Neuron (in vitro differentiated cells): ENCODE data around the gene CCDC40.
"Not testable (repeated sequence)": the region's sequence is repeated elsewhere in the genome, so short reads cannot be mapped to it uniquely, and the experiment has no call there.

Source experiments
- H2AFZ ChIP-seq: one replicate; pipeline ENCODE4 v1.6.1; 2013; ENCODE audit warnings: low read depth, mild to moderate bottlenecking, inconsistent platforms, low read length, moderate library complexity
- H3K27me3 ChIP-seq: one replicate; pipeline ENCODE4 v1.6.1; 2013; ENCODE audit warnings: low read length; ENCODE audit not compliant: insufficient read depth
- H3K36me3 ChIP-seq: one replicate; pipeline ENCODE4 v1.6.1; 2013; ENCODE audit warnings: low read length; ENCODE audit not compliant: insufficient read depth
- H3K4me1 ChIP-seq: one replicate; pipeline ENCODE4 v1.6.1; 2013; ENCODE audit warnings: low read length; ENCODE audit not compliant: insufficient read depth
- H3K4me3 ChIP-seq: 2 replicates; pipeline ENCODE4 v1.5.1; 2013; ENCODE audit warnings: mild to moderate bottlenecking, low read length, moderate library complexity
- H3K9me3 ChIP-seq: one replicate; pipeline ENCODE4 v1.6.1; 2013; ENCODE audit warnings: low read length

CCDC40 gene

GRCh38 chr17:80090164-80090563, 53.7 kb downstream of the CCDC40 start:
- not testable (repeated sequence) for H3K9me3 ChIP-seq, H3K36me3 ChIP-seq, H3K27me3 ChIP-seq, H3K4me1 ChIP-seq, H2AFZ ChIP-seq, H3K4me3 ChIP-seq

- Histone ChIP-seq H3K9me3 (peaks cover 2% of the 10 kb centered on the region), H3K27me3 (no peaks in the 10 kb centered on the region), H2AFZ (no peak overlapping the region), H3K4me1 (no peaks in the 10 kb centered on the region), H3K36me3 (peaks cover 6% of the 10 kb centered on the region), H3K4me3 (no peak overlapping the region)
These were observed 54.9 kb downstream of the CCDC40 start for GRCh38 chr17:80091376-80091775.

GRCh38 chr17:80092959-80093358, 56.5 kb downstream of the CCDC40 start:
- peaks cover 2% of the 10 kb centered on the region for H3K9me3 ChIP-seq
- H3K27me3 ChIP-seq = no peaks in the 10 kb centered on the region
- no peak overlapping the region for H2AFZ ChIP-seq
- H3K4me1 ChIP-seq = no peaks in the 10 kb centered on the region
- peaks cover 3% of the 10 kb centered on the region for H3K36me3 ChIP-seq
- H3K4me3 ChIP-seq = no peak overlapping the region

GRCh38 chr17:80095038-80095843, 58.8 kb downstream of the CCDC40 start:
- Histone ChIP-seq H3K4me3 (no peak overlapping the region), H3K27me3 (no peaks in the 10 kb centered on the region), H3K9me3 (peaks cover 2% of the 10 kb centered on the region), H2AFZ (no peak overlapping the region), H3K36me3 (peaks cover 3% of the 10 kb centered on the region), H3K4me1 (no peaks in the 10 kb centered on the region)

GRCh38 chr17:80095844-80096475, 59.5 kb downstream of the CCDC40 start:
- H3K9me3 ChIP-seq = no peaks in the 10 kb centered on the region
- H3K4me3 ChIP-seq = no peak overlapping the region
- H3K36me3 ChIP-seq = no peaks in the 10 kb centered on the region
- no peak overlapping the region for H2AFZ ChIP-seq
- H3K4me1 ChIP-seq = peaks cover 5% of the 10 kb centered on the region
- H3K27me3 ChIP-seq = no peaks in the 10 kb centered on the region

GRCh38 chr17:80096561-80097021, 60.1 kb downstream of the CCDC40 start:
- no peak overlapping the region for H3K4me3 ChIP-seq
- no peaks in the 10 kb centered on the region for H3K27me3 ChIP-seq
- H2AFZ ChIP-seq = no peak overlapping the region
- H3K9me3 ChIP-seq = no peaks in the 10 kb centered on the region
- H3K36me3 ChIP-seq = no peaks in the 10 kb centered on the region
- H3K4me1 ChIP-seq = peaks cover 6% of the 10 kb centered on the region

- H3K9me3 ChIP-seq = no peaks in the 10 kb centered on the region
- H3K4me3 ChIP-seq = no peak overlapping the region
- no peaks in the 10 kb centered on the region for H3K27me3 ChIP-seq
- no peak overlapping the region for H2AFZ ChIP-seq
- H3K4me1 ChIP-seq = peaks cover 12% of the 10 kb centered on the region
- no peaks in the 10 kb centered on the region for H3K36me3 ChIP-seq
These were observed 60.7 kb downstream of the CCDC40 start for GRCh38 chr17:80097127-80097621.

GRCh38 chr17:80097844-80098691, 61.6 kb downstream of the CCDC40 start:
- no peak overlapping the region for H2AFZ ChIP-seq
- peaks cover 21% of the 10 kb centered on the region for H3K4me1 ChIP-seq
- no peaks in the 10 kb centered on the region for H3K27me3 ChIP-seq
- no peaks in the 10 kb centered on the region for H3K9me3 ChIP-seq
- no peak overlapping the region for H3K4me3 ChIP-seq
- no peaks in the 10 kb centered on the region for H3K36me3 ChIP-seq

- Histone ChIP-seq H3K27me3 (no peaks in the 10 kb centered on the region), H2AFZ (no peak overlapping the region), H3K4me1 (peaks cover 25% of the 10 kb centered on the region), H3K4me3 (no peak overlapping the region), H3K9me3 (no peaks in the 10 kb centered on the region), H3K36me3 (no peaks in the 10 kb centered on the region)
These were observed 63.0 kb downstream of the CCDC40 start for GRCh38 chr17:80099291-80100034.

- Histone ChIP-seq H3K9me3 (no peaks in the 10 kb centered on the region), H3K27me3 (no peaks in the 10 kb centered on the region), H3K4me1 (peaks cover 25% of the 10 kb centered on the region), H3K4me3 (no peak overlapping the region), H2AFZ (no peak overlapping the region), H3K36me3 (no peaks in the 10 kb centered on the region)
These were observed 63.5 kb downstream of the CCDC40 start for GRCh38 chr17:80100035-80100323.

- peaks cover 25% of the 10 kb centered on the region for H3K4me1 ChIP-seq
- H3K27me3 ChIP-seq = no peaks in the 10 kb centered on the region
- no peaks in the 10 kb centered on the region for H3K36me3 ChIP-seq
- peak within 1 kb of the TSS; percentile 62 for H3K4me3 ChIP-seq
- H2AFZ ChIP-seq = peak within 1 kb of the TSS; percentile 90
- H3K9me3 ChIP-seq = no peaks in the 10 kb centered on the region
These were observed 64.8 kb downstream of the CCDC40 start, which contains the start of gene GAA for GRCh38 chr17:80101011-80101945. GAA (plus strand) TSS chr17:80101581; CDS start chr17:80104587, 3,006 bp downstream.
